T-helper 9 cell (primary cell): Measurements from ENCODE around the gene CBLN3.

ENCODE experiments used
- DNase-seq: peaks from one replicate; pipeline ENCODE4 v3.0.0-alpha.2; 2020

The CBLN3 gene

GRCh38 chr14:24422694-24423601 lies 6.5 kb downstream of the CBLN3 start:
- DNase-seq = no peak

- DNase-seq = no peak
Measured at GRCh38 chr14:24422261-24422660, 7.2 kb downstream of the CBLN3 start.

- no peak for DNase-seq
Measured at GRCh38 chr14:24418492-24418873, 11.0 kb downstream of the CBLN3 start.

- no peak for DNase-seq
Measured at GRCh38 chr14:24417832-24418491, 11.5 kb downstream of the CBLN3 start.

- no peak for DNase-seq
Measured at GRCh38 chr14:24416932-24417619, 12.4 kb downstream of the CBLN3 start.

- no peak for DNase-seq
Measured at GRCh38 chr14:24416254-24416931, 13.1 kb downstream of the CBLN3 start.

- no peak for DNase-seq
Measured at GRCh38 chr14:24415421-24416253, 13.8 kb downstream of the CBLN3 start.

GRCh38 chr14:24414732-24415420 lies 14.6 kb downstream of the CBLN3 start:
- no peak for DNase-seq

GRCh38 chr14:24414077-24414476 lies 15.4 kb downstream of the CBLN3 start:
- no peak for DNase-seq

- no peak for DNase-seq
Measured at GRCh38 chr14:24411443-24412389, 17.8 kb downstream of the CBLN3 start.

- DNase-seq = no peak
Measured at GRCh38 chr14:24409956-24410355, 19.5 kb downstream of the CBLN3 start.

GRCh38 chr14:24409192-24409591 lies 20.3 kb downstream of the CBLN3 start:
- no peak for DNase-seq

- DNase-seq = no peak
Measured at GRCh38 chr14:24408764-24409163, 20.7 kb downstream of the CBLN3 start.

- no peak for DNase-seq
Measured at GRCh38 chr14:24407608-24408325, 21.7 kb downstream of the CBLN3 start.

- no peak for DNase-seq
Measured at GRCh38 chr14:24406416-24406815, 23.1 kb downstream of the CBLN3 start.

- no peak for DNase-seq
Measured at GRCh38 chr14:24404814-24405213, 24.7 kb downstream of the CBLN3 start.

- DNase-seq = no peak
Measured at GRCh38 chr14:24403294-24403998, 26.0 kb downstream of the CBLN3 start.

- no peak for DNase-seq
Measured at GRCh38 chr14:24401810-24402702, 27.4 kb downstream of the CBLN3 start.
